Ramos (cell line): Measurements from ENCODE around the gene DEPP1.

ENCODE experiments used
- in situ Hi-C: fragments of 300-500 bp; cut with MboI; formaldehyde crosslinking; loops from one replicate; pipeline ENCODE4 v1.14.3; 2022; ENCODE audit warnings: low sequenced_read_pairs; ENCODE audit not compliant: unreplicated experiment

DEPP1 gene

DNA sequence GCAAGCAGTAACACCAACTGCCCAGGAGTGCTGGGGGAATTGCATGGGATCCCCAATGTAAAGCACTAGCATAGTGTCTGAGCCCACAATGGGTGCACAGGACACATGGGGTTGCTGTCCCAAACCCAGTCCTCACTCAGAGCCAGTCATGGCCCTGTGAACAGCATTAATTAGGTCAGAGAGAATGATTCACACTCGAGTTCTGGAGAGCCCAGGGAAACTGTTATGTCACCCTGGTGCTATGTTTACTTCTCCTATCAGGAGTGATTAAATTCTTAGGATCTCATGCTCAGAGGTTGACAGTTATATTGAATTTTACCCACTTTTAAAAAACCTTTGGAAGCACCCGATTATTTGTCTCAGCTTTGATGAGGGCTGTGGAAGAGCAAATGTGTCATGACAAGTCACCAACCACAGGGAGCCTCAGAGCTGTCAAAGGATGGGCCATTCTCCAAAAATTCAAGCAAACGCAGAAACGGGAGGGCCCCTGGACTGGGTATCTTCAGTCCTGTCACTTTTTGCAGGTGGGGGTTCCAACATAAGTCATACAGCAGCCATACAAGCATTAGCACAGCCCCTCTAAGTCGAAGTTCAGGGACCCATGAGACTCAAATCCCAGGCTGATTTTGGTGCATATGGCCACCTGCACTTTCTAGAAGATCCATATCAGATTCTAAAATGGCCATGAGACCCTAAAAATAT lies 20.3 kb downstream of the DEPP1 start:
- in situ Hi-C loops = no loop called here

DNA sequence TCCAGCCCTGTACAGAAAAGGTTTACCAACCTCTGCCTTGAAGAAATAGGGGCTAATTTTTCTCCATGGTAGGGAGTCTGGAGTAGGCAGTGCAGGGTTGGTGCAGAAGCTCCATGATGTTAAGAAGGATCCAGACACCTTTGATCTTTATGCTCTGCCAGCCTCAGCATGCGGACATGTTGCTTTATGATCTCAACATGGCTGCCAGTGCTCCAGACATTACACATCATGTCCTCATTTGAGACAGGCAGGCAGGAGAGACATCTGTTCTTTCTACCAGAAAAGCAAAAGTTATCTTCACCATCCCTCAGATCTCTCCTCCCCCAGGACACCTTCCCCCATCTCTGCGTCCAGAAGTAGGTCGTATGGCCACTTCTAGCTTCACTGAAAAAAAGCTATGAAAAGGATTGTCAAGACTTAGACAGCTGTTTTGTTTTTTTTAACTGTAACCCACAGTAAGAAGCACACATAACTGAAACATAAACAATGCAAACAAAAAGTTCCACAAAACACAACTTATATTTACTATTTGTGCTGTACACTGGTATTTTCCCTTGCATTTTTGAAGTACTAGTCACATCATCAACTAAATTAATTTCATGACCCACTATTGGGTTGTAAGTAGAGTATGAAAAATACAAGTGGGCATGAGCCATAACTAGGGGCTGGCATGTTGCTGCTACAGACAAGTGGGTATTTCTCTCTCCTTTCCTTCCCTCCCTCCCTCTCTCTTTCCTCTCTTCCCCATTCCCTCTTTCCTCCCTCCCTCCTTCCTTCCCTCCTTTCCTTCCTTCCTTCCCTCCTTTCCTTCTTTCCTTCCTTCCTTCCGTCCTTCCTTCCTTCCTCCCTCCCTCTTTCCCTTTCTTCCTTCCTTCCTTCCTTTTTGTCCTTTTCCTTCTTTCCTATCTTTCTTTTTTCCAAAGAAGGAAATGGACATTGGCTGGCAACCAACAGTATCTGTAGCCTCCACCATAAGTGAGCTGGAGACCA lies 21.6 kb downstream of the DEPP1 start:
- in situ Hi-C loops = no loop called here

DNA sequence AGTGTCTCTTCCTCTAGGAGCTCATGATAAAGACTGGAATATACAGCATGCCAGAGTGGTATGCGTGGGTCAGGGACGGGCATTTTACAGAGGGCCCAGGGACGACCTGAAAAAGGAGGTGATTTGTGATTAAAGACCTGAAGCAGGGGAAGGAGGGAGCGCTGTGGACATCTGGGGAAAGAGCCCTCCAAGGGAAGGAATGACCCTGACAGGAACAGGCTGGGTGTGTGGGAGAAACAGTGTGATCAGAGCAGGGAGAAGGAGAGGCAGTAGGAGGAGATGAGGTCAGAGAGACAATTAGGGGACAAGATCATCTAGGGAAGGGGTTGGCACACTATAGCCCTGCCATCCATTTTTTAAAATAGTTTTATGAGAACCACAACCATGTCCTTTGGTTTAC lies 22.4 kb downstream of the DEPP1 start:
- in situ Hi-C loops = no loop called here

DNA sequence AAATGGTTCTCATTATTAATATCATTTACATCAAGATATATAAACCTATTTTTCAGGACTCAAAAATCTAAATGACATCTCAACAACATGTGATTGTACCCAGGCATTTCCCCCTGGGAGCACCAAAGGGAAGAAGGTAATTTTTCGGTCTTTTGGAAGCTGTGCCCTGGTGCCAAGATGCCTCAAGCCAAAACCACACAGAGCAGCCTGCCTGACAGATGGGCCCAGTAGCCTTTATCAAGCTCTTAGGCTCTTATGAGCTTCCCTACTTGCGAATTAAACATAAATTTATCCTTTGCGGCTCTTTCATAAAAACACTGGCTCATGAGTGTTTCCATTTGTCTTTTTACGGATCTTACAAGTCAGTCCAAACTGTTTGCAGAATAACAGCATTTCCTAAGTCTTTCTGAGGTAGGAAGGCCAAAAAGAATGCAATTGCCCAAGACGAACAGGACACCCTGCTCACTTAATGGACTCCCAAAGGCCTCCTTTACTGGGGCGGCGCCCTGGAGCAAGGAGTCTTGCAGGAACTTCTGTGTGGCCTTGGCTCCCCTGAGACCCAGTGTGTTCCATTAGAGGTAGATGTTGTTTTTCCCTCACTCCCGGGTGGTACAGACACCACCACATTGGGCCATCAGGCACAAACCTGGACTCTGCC lies 23.1 kb downstream of the DEPP1 start:
- in situ Hi-C loops = no loop called here

DNA sequence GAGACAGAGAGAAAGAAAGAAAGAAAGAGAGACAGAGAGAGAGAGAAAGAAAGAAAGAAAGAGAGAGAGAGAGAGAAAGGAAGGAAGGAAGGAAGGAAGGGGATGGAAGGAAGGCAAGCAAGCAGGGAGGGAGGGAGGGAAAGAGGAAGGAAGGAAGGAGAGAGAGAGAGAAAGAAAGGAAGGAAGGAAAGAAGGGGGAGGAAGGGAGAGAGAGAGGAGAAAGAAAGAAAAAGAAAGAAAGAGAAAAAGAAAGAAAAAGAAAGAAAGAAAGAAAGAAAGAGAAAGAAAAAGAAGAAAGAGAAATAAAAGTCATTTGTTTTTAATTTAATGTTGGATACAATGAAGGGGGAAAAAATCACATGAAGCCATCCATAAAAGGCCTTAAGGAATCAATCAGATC lies 23.6 kb downstream of the DEPP1 start:
- in situ Hi-C loops = no loop called here

DNA sequence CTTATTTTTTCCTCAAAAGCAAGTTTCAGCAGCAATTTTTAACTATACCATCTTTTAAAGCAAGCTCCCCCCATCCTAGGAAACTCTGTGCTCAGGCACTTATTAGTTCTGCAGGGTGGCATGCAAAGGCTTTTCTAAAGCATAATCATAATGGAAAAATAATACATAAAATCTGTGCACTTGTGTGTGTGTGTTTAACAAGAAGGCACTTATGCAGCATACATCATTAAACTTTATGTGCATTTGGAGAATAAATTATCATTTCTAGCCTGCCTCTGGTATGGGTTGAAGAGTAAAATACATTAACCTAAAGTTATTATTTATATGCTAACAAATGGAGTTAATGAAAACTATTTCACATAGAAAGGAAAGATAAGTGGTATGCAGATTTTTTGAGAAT lies 24.6 kb downstream of the DEPP1 start:
- in situ Hi-C loops = no loop called here

DNA sequence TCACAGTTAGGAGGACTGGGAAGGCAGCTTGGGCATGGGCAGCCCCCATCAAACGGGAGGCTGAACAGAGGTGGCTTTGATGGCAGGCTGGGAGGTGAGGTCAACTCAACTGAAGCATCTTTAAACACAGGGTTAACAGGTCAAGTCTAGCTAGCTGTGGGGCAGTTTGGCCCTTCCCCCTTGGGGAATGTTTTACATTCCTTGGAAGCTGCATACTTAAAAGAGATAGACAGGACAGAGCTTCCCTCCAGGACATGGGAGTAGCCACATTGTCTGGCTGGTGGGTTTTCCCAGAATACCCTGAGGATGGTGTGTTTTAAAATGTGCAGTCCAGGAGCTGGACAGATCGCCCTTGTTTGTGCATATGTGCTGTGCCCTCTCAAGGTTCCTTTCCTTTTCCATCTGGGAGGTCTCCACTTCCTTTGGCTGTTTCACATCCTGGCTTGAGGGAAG lies 25.8 kb downstream of the DEPP1 start:
- in situ Hi-C loops = no loop called here

DNA sequence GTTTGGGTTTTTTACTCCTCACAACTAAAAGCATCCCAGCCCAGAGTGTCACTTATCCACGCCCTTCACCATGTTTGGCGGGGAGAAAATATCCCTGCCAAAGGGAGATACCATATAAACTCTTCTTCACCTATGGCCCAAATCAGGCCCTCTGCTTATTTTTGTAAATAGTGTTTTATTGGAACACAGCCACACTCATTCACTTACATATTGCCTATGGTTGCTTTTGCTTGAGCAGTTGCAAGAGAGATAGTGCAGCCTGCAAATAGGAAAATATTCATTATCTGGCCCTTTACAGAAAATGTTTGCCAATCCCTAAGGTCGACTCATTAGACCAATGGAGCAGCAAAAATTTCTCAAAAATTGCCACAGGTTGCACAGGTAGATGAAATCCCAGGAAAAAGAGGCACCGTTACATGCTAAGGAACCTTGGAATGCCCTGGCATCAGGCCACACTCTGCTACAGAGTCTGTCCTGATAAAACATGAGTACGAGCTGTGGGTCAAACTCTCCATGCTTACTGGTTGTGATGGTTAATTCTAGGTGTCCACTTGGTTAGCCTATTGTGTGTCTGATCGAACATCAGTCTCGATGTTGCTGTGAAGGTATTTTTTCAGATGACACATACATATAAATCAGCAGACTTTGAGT lies 26.9 kb downstream of the DEPP1 start:
- in situ Hi-C loops = no loop called here

DNA sequence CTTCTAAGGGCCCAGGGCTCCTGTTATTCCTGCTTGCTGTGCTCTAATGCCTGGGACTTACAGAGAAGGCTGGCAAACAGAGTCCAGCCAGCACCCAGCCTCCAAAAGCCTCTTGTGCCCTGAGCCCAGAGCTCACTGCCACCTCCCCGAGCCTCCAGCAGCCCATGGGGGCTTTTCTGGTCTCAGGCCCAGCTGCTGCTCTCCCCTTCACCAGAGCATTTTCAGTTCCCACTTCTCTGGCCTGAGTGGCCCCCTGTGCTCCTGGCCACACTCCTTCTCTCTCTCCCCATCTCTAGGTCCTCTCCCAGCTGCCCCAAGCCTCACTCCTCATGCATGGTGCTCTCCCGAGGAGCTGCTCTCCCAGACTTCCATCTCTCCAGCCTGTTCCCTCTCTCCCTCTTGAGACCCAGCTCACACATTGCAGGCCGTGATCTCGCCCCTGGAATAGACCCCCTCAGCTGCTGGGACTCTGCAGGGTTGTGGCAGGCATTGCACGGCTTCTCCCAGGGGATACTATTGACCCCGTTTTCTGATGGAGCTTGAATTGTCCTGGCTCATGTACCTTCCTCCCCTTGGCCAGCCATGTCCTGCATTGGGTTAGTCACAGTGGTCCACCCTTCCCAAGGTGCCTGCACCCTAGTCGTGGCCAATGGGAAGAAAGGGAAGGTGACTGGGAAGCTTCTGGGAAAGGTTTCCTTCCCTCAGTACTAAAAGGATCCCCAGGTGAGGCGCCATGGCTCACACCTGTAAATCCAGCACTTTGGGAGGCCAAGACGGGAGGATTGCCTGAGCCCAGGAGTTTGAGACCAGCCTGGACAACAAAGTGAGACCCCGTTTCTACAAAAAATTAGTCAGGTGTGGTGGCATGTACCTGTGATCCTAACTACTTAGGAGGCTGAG lies 28.0 kb downstream of the DEPP1 start:
- in situ Hi-C loops = no loop called here

DNA sequence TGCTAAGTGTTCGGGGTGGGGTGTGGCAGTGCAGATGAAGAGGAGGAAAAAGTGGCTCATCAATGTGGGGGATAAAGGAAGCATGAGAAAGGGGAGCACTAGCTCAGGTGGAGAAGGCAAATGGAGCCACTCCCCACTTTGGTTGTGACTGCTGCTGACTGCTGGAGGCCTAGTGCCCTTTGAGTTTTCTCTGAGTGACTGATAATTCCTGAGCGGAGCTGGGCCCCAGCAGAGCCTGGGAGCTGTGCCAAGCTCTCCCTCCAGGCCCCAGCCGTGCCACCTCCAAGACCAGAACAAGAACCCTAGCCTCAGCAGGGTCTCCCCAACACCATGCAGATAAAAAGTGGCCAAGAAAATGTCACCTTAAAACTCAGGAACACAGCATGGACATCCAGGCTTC lies 28.7 kb downstream of the DEPP1 start:
- in situ Hi-C loops = no loop called here

DNA sequence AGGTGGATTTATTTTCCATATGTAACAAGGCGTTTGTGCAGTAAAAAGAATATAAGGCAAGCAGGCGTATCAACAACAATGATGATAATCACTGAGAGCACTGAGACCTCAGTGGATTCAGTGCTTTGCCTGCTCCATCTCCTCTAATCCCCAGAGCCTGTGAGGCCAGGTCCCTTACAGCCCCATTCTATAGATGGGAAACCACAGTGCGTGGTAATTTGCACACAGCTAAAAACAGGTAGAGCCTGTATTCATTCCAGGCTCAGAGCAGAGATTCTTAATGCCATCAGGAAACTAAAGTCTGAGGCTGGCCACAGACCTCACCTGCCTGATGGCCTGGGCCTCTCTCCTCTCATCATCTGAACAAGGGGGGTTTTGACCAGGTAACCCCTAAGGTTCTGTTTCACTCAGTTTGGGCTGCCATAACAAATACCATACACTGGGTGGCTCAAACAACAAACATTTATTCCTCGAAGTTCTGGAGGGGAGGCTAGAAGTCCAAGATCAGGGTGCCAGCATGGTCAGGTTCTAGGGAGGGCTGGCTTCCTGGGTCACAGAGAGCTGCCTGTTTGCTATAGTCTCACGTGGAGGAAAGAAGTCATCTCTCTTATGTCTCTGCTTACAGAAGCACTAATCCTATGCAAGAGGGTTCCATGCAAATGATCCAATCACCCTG lies 29.3 kb downstream of the DEPP1 start:
- in situ Hi-C loops = no loop called here

DNA sequence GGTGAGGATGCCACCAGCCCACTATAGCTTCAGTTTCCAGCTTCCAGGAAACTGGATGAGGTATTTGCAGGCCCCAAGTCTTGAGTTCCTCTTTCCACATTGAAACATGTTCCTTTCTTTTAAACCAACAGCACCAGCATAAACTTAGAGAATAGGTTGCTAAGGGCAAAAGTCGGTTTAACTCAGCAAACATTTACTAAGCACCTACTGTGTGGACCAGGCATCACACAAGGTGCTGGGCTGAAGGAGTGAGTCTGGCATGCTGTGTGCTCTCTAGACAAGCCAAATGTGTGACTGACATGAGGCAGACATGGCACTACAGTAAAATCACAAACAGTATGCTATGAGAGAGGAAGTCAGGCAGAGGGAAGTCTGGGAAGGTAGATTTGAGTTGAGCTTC lies 30.0 kb downstream of the DEPP1 start:
- in situ Hi-C loops = no loop called here

DNA sequence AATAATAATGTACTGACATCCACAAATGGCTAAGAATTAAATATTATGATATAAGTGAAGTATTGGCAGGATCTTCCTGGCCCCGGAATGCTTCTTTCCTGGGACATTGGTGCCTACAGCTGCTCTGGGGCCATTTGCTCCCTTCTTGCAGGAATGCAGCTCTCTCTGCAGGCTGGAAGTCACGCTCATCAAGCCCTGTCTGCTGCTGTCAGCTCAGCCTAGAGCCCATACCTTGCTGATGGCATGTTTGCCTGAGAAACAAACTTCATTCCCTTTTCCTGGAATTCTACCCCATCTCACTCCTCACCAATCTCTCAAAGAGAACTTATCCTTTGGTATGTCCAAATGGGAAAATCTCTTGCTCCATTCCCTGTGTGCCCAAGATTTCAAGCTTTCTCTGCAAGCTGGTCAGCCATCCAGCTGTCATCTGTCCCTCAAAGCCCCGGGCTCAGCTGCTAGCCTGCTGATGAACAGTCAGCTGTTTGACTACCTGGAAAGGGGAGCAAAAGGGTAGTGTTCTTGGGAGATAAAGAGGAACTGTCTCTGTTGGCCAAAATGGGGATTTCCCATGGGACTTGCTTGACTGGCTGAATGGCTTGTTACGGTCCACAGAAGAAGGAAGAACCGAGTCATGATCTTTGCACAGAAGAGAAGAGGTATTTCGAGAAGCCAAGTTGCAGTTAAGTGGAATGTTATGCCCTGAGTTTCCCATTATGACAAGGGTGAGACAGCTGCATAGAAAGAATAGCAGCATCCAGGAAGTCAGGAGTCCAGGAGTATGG lies 31.0 kb downstream of the DEPP1 start:
- in situ Hi-C loops = no loop called here

DNA sequence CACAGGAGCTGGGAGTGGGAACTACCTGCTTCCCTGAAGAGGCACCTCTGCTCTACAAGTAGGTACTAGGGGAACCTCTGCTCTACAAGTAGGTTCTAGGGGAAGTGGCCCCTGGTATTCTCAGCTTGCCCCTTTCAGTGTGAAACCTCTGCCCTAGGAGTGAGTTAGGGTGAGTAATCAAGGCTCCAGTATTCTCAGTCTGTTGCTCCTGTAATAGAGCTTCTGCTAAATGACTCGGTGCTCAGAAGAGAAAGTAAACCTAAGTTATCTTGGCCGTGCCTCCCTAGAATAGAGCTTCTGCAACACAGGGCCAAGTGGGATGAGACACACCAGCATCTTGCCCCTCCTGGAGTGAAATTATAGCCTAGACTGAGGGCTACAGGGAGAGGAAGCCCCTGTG lies 32.4 kb downstream of the DEPP1 start:
- in situ Hi-C loops = no loop called here

DNA sequence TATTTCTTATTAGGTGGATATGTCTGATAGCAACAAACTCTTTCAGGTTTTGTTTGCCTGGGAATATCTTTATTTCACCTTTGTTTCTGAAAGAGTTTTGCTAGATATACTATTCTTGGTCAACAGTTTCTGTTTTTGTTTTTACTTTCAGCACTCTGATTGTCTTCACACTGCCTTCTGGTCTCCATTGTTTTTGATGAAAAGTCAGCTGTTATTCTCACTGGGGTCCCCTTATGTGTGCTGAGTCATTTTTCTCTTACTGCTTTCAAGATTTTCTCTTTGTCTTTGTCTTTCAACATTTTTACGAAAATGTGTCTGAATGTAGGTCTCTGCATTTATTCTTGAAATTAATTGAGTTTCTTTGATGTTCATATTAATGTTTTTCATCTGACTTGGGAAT lies 34.3 kb downstream of the DEPP1 start:
- in situ Hi-C loops = no loop called here

DNA sequence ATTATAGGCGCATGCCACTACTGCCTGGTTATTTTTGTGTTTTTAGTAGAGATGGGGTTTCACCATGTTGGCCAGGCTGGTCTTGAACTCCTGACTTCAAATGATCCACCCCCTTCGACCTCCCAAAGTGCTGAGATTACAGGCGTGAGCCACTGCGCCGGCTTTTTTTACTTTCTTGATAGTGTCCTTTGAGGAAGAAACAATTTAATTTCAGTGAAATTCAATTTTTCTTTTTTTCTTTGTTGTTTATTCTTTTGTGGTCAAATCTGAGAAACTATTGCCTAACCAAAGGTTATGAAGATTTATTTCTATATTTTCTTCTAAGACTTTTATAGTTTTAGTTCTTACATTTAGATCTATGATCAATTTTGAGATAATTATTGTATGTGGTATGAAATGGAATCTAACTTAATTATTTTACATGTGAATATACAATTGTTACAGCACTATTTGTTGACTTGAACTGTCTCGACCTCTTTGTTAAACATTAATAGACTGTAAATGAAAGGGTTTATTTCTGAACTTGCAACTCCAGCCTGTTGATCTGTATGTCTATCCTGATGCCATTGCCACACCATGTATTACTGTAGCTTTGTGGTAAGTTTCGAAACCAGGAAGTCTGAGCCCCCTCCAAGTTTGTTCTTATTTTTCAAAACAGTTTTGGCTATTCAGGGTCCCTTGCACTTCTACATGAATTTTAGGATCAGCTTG lies 38.8 kb downstream of the DEPP1 start:
- in situ Hi-C loops = no loop called here

DNA sequence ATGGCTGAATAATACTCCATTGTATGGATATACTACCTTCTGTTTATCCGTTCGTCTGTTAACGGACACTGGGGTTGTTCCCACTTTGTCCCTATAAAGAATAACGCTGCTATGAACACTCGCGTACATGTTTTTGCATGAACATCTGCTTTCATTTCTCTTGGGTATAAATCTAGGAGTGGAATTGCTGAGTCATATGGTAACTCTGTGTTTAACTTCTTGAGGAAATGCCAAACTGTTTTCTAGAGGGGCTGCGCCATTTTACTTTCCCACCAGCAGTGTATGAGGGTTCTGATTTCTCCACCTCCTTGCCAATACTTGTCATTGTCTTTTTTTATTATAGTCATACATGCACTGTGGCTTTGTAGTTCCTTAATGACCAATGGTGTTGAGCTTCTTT lies 39.7 kb downstream of the DEPP1 start:
- in situ Hi-C loops = no loop called here
